Measurements from ENCODE around the gene KCNQ2. TPM values are rescaled to one million over a fixed set of nuclear protein-coding genes. Genes with fewer than 3 reads are reported as not detected.

The KCNQ2 gene
- total RNA-seq, 1 donor, result not detected

GRCh38 chr20:63387393-63387792, 85.1 kb downstream of the KCNQ2 start:
- H3K4me3 ChIP-seq (ENCODE audit: low read depth, low read length), result no peak overlapping the region
- TF ChIP-seq, protein P1, sequence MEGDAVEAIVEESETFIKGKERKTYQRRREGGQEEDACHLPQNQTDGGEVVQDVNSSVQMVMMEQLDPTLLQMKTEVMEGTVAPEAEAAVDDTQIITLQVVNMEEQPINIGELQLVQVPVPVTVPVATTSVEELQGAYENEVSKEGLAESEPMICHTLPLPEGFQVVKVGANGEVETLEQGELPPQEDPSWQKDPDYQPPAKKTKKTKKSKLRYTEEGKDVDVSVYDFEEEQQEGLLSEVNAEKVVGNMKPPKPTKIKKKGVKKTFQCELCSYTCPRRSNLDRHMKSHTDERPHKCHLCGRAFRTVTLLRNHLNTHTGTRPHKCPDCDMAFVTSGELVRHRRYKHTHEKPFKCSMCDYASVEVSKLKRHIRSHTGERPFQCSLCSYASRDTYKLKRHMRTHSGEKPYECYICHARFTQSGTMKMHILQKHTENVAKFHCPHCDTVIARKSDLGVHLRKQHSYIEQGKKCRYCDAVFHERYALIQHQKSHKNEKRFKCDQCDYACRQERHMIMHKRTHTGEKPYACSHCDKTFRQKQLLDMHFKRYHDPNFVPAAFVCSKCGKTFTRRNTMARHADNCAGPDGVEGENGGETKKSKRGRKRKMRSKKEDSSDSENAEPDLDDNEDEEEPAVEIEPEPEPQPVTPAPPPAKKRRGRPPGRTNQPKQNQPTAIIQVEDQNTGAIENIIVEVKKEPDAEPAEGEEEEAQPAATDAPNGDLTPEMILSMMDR (IDR thresholded peaks at IDR 0.05; ENCODE audit: insufficient read depth, low read depth, low read length), result no peak
- DNase-seq (ENCODE audit: low read depth), result no peak

- DNase-seq (ENCODE audit: low read depth), result no peak
- H3K4me3 ChIP-seq (ENCODE audit: low read depth, low read length), result no peak overlapping the region
- TF ChIP-seq, protein P1 (IDR thresholded peaks at IDR 0.05; ENCODE audit: insufficient read depth, low read depth, low read length), result no peak
Measured at GRCh38 chr20:63386491-63386890, 86.0 kb downstream of the KCNQ2 start.

DNA sequence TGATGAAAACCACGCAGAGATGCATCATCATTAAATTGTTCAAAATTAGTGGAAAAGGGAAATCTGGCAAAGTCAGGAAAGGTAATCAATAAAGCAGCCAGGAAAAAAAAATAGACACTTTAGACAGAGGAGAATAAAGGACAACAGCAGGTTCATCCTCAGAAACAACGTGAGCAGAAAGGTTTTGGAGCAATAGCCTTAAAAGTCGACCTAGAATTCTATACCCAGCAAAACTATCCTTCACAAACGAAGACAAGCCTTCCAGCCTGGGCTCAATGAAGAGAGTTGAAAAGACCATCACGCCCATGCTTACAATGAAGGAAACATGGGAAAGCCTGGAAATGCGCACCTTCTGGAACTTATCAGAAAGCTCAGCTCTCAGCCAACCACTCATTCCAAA, 86.6 kb downstream of the KCNQ2 start:
- H3K4me3 ChIP-seq (ENCODE audit: low read depth, low read length), result no peak overlapping the region
- TF ChIP-seq, protein P1 (IDR thresholded peaks at IDR 0.05; ENCODE audit: insufficient read depth, low read depth, low read length), result no peak

DNA sequence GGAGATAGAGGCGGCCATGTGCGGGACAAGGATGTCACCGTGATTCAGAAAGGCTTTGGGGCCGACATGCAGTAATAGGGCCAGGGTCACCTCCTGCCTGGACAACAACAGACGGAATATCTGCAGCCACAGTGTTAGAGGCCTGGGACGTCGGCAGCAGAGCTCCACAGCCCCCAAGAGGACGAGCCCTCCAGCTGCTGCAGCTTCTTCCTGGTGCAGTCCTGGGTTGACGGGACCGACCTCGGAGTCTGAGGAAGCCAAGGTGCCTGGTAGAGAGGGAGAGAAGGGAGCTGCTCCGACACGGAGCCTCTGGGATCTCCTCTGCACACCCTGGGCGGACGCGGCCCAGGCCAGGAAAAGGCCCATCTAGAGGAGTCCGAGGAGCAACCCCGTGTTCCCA, 88.1 kb downstream of the KCNQ2 start:
- TF ChIP-seq, protein P1 (IDR thresholded peaks at IDR 0.05; ENCODE audit: insufficient read depth, low read depth, low read length), result no peak
- H3K4me3 ChIP-seq (ENCODE audit: low read depth, low read length), result no peak overlapping the region
- no peak for DNase-seq (ENCODE audit: low read depth)

More for the DNA sequence above, 86.6 kb downstream of the KCNQ2 start:
- DNase-seq (ENCODE audit: low read depth), result no peak

GRCh38 chr20:63383556-63383955, 88.9 kb downstream of the KCNQ2 start:
- TF ChIP-seq, protein P1 (IDR thresholded peaks at IDR 0.05; ENCODE audit: insufficient read depth, low read depth, low read length), result no peak
- no peak for DNase-seq (ENCODE audit: low read depth)
- H3K4me3 ChIP-seq (ENCODE audit: low read depth, low read length), result no peak overlapping the region

- no peak overlapping the region for H3K4me3 ChIP-seq (ENCODE audit: low read depth, low read length)
- DNase-seq (ENCODE audit: low read depth), result no peak
- TF ChIP-seq, protein P1 (IDR thresholded peaks at IDR 0.05; ENCODE audit: insufficient read depth, low read depth, low read length), result no peak
Measured at GRCh38 chr20:63382551-63383300, 89.7 kb downstream of the KCNQ2 start.
